Activated T-helper 2 cell treated with anti-CD3 and anti-CD28 coated beads, Interferon-gamma antibody, Interleukin-2, Interleukin-4, amounts not matched to agents 10 μg/mL and 5 μg/mL and 100 μg/mL, durations not matched to agents 14 hours and 24 hours and 36 hours (primary cell): ENCODE data around the gene CPLANE2. TPM values are rescaled to one million over a fixed set of nuclear protein-coding genes. Genes with fewer than 3 reads are reported as not detected.

Source experiments
- DNase-seq: peaks from one replicate; pipeline ENCODE4 v3.0.0; 2021; ENCODE audit warnings: low spot score
- H3K27ac Mint-ChIP-seq: one replicate; pipeline ENCODE4 v1.8.0; 2021; ENCODE audit warnings: mixed read lengths
- H3K27me3 Mint-ChIP-seq: one replicate; pipeline ENCODE4 v1.8.0; 2021; ENCODE audit warnings: low read depth, mixed read lengths
- H3K36me3 Mint-ChIP-seq: one replicate; pipeline ENCODE4 v1.8.0; 2021; ENCODE audit warnings: low read depth, mixed read lengths
- H3K4me1 Mint-ChIP-seq: one replicate; pipeline ENCODE4 v1.8.0; 2021; ENCODE audit warnings: low read depth, mixed read lengths
- H3K4me3 Mint-ChIP-seq: one replicate; pipeline ENCODE4 v1.8.0; 2021; ENCODE audit warnings: low read depth, mild to moderate bottlenecking, moderate library complexity, mixed read lengths
- H3K9me3 Mint-ChIP-seq: one replicate; pipeline ENCODE4 v1.8.0; 2021; ENCODE audit warnings: mixed read lengths
- intact Hi-C: fragments of 100-400 bp; cut with micrococcal nuclease; formaldehyde crosslinking; loops from one replicate; pipeline ENCODE4 v1.15.1; 2023
- total RNA-seq: library from RNA; stranded (reverse); gene quantifications from 2 replicates; pipeline ENCODE4 v1.2.3, GENCODE V29; 2022

The CPLANE2 gene
- total RNA-seq, 1 donor from 2014 or later = 3.2 TPM

DNA sequence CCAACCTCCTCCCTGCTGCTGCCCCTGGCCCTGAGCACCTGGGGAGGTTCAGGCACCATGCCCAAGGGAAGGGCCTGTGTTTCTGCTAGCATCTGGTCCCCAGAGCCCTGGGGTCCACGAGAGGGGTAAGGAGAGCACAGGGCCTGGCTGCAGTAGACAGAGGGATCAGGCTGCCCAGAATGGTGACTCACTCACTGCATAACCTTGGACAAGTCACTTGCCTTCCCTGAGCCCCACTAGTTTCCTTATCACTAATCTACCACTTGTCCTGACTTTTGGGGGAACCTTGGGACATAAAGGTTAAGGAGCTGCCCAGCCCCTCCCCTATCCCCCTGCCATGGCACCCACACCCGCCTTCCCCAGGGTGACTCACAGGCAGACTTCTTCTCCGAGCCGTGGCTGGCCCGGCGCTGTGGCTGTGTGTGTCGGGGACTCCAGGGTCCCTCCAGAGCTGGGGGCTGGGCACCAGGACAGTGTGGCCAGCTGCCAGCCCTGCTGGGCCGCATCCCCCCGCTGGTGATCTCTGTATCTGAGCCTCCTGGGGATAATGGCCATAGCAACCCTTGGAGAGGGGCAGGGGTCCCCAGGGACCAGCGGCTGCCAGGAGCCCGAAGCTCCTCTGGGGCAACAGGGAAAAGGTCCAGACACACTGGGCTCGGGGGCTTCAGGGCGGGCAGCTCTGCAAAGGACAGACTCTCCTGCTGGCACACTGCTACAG lies 28.6 kb downstream of the CPLANE2 start:
- no peak overlapping the region for H3K27ac Mint-ChIP-seq
- no peak for DNase-seq
- peaks cover 3% of the 10 kb centered on the region for H3K4me1 Mint-ChIP-seq
- no peaks in the 10 kb centered on the region for H3K27me3 Mint-ChIP-seq
- H3K9me3 Mint-ChIP-seq = no peaks in the 10 kb centered on the region
- intact Hi-C loops = no loop called here
- H3K4me3 Mint-ChIP-seq = no peak overlapping the region
- H3K36me3 Mint-ChIP-seq = no peaks in the 10 kb centered on the region

DNA sequence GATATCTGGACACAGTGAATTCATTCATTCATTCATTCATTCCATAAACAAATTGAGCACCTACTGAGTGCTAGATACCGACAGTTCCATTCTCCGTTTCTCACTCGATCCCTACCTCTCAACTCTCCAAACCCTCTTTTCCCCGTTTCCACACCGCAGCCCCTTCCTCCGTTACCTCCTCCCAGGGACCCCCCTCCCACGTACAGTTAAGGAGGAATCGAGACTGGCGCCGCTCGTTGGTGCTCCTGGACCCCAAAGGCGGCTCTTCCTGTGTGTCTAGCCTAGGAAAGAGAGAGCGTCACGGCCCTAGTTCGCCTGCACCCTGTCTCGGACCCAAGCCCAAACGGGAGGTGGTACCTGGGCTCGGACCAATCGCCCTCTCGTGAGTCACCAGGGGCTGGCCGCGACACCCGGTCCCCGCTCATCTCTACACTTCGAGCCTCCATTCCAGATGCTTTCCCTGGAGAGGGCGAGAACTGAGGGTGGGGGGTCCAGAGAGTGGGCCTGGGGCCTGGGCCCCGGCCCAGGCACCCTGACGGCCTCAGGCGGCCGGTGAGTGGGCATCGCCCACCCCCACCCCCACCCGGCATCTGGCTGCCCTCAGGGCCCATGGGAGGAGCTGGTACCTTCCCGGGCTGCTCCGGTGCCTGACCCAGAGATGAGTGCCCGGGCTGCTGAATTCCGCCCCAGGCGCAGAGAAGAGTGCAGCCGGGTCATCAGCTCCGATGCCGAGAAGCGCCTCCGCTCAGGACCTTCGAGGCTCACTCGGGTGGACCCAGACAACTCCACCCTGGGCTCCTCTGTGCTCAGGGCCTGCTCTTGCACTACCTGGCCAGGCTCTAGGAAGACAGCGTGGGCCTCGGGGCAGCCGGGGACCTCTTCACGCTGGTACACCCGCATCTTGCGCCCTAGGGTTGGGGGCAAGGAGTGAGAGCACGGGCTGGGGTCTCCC lies 29.4 kb downstream of the CPLANE2 start:
- H3K4me1 Mint-ChIP-seq = peaks cover 3% of the 10 kb centered on the region
- H3K4me3 Mint-ChIP-seq = peak overlapping the region; percentile 83
- no peak for DNase-seq
- H3K27ac Mint-ChIP-seq = peak overlapping the region; percentile 93
- intact Hi-C loops = loop anchor here (1.0 to 2.0 kb wide), 2 partner anchors 10 to 145 kb away; partner anchors contain the start of gene FBXO42
- H3K27me3 Mint-ChIP-seq = no peaks in the 10 kb centered on the region
- no peaks in the 10 kb centered on the region for H3K36me3 Mint-ChIP-seq
- H3K9me3 Mint-ChIP-seq = no peaks in the 10 kb centered on the region

DNA sequence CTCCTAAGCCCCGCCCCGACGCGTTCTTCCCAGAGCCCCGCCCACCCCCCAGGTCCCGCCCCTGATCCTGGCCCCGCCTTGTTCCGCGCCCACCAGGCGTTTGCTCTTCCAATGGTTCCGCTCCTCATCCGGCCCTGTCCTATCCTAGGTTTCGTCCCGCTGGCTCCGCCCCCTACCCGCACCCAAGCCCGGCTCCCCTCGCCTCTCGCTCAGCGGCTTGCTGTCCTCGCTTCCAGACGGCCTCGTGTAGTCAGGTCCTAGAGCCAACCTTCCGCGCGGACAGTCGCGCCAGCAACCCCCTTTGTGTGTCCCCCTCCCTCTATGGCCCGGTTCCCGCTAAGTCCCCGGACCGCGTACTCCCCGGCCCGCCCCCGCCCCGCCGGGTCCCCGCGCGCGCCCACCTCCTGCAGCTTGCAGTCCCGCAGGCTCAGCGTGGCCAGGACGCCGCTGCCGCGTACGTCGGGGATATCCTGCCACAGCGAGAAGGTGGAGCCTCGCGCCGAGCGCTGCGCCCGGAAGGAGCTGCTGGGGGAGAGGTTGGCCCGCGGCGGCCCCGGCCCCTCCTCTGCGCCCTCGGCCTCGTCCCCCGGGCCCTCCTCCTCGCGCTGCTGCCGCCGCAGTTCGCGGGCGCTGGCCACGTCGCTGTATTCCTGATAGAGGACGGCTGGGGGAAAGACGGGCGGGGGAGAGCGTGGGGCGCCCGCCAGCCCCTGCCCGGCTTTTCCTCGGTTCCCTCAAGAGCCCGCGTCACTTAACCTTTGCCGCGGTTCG lies 30.3 kb downstream of the CPLANE2 start:
- Mint-ChIP-seq H3K9me3 (no peaks in the 10 kb centered on the region), H3K27ac (peak overlapping the region; percentile 93), H3K4me3 (peak overlapping the region; percentile 83), H3K4me1 (peaks cover 3% of the 10 kb centered on the region), H3K27me3 (no peaks in the 10 kb centered on the region), H3K36me3 (no peaks in the 10 kb centered on the region)
- peak; percentile 93 for DNase-seq
- intact Hi-C loops = loop anchor here (1.0 to 2.0 kb wide), 4 partner anchors 11 to 161 kb away; partner anchors contain the start of genes CPLANE2, FBXO42 and SZRD1

GRCh38 chr1:16205891-16206546 lies 31.0 kb downstream of the CPLANE2 start:
- Mint-ChIP-seq H3K27me3 (no peaks in the 10 kb centered on the region), H3K36me3 (no peaks in the 10 kb centered on the region), H3K9me3 (no peaks in the 10 kb centered on the region), H3K4me3 (peak overlapping the region; percentile 83), H3K4me1 (peaks cover 3% of the 10 kb centered on the region), H3K27ac (peak overlapping the region; percentile 93)
- intact Hi-C loops = loop anchor here (1.0 to 2.0 kb wide), 3 partner anchors 31 to 161 kb away; partner anchors contain the start of genes CPLANE2, FBXO42 and SZRD1
- no peak for DNase-seq

DNA sequence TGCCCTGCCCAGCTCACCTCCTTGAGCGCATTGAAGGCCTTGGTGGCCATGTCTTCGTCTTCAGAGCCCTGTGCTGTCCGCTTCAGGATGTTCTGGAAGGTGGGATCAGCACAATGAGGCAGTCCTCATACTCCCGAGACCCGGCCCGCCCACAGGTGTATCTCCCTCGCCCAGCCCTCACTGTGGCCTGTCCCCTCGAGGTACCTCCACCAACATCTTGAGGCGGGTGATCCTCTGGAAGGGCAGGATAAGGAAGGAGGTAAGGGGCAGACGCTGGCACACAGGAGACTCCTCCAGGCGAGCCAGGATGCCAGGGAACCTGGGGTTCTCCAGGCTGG lies 31.7 kb downstream of the CPLANE2 start:
- H3K4me1 Mint-ChIP-seq = peaks cover 3% of the 10 kb centered on the region
- H3K9me3 Mint-ChIP-seq = no peaks in the 10 kb centered on the region
- no peaks in the 10 kb centered on the region for H3K27me3 Mint-ChIP-seq
- H3K27ac Mint-ChIP-seq = no peak overlapping the region
- no peak for DNase-seq
- no peak overlapping the region for H3K4me3 Mint-ChIP-seq
- no peaks in the 10 kb centered on the region for H3K36me3 Mint-ChIP-seq
- intact Hi-C loops = no loop called here

DNA sequence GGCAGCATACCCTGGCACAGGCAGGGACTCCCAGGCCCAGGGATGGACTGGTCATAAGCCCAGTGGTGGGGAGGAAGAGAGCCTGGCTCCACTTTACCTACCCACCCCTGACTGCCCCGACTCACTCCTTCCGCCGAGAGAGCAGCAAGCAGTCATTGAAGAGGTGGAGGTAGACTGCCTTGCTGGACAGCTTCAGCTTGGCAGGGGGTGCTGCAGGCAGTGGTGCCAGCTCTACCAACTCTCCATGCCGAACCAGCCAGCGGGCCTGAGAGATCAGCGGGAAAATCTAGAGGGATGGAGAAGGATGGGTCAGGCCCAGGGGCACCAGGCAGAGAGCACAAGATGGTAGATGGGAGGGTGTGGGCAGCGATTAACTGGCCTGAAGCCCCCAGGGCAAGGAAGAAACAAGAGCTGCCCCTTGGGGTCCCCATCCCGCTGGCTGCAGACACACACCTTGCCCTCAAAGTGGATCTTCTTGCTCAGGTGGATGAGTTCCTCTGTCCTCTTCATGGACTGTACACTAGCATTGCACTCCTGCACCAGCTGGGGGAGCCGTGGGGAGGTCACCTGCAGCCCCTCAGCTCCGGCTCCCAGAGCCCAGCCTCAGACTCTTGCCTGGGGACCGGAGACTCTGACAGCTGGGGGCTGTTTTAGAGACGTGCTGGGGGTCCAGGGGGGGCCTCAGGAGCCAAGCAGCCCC lies 32.2 kb downstream of the CPLANE2 start:
- intact Hi-C loops = no loop called here
- Mint-ChIP-seq H3K27ac (peak overlapping the region; percentile 47), H3K27me3 (no peaks in the 10 kb centered on the region), H3K4me3 (no peak overlapping the region), H3K4me1 (peaks cover 3% of the 10 kb centered on the region), H3K36me3 (no peaks in the 10 kb centered on the region), H3K9me3 (no peaks in the 10 kb centered on the region)
- no peak for DNase-seq

GRCh38 chr1:16204216-16204615 lies 32.8 kb downstream of the CPLANE2 start:
- Mint-ChIP-seq H3K4me1 (peaks cover 5% of the 10 kb centered on the region), H3K27me3 (no peaks in the 10 kb centered on the region), H3K9me3 (no peaks in the 10 kb centered on the region), H3K36me3 (no peaks in the 10 kb centered on the region), H3K27ac (no peak overlapping the region), H3K4me3 (no peak overlapping the region)
- DNase-seq = no peak
- intact Hi-C loops = no loop called here

- Mint-ChIP-seq H3K27ac (no peak overlapping the region), H3K4me1 (peaks cover 10% of the 10 kb centered on the region)
- intact Hi-C loops = no loop called here
Measured at GRCh38 chr1:16203550-16203949, 33.4 kb downstream of the CPLANE2 start.

DNA sequence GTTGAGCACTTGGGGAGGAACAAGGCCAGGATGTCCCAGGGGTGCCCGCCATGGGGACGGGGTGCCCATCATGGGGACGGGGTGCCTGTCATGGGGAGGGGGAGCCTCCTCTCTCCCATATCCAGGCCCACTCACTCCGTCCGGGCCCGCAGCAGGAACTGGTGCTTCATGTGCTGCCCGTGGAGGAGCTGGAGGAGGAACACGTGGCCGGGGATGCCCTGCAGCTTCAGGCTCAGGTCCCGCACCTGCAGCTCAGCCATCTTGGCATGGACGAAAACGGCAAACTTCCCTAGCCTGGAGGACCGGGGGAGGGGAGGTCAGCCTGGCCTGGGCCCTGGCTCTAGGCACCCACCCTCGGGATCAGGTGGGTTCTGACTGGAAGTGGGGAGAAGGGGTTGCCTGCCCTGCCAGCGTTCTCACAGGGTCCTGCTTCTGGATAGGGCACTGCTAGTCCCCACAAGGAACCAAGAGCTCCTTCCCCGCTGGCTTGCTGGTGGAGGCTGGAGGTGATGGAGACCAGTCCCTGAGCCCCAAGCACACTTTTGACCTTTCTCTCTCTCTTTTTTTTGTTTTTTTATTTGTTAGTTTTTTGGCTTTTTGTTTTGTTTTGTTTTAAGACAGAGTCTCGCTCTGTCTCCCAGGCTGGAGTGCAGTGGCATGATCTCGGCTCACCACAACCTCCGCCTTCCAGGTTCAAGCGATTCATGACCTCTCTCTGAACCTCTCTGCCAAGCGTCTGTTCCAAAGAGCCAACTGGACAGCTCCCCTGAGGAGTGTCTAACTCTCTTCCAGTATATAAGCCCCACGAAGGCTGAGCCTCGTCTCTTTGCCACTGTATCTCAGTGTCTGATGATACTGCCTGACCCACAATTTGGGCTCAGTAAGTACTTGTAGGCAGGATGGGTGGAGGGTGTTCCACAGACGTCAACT lies 34.4 kb downstream of the CPLANE2 start:
- Mint-ChIP-seq H3K4me3 (no peak overlapping the region), H3K9me3 (no peaks in the 10 kb centered on the region), H3K27ac (no peak overlapping the region), H3K27me3 (no peaks in the 10 kb centered on the region), H3K4me1 (peaks cover 11% of the 10 kb centered on the region), H3K36me3 (no peaks in the 10 kb centered on the region)
- no peak for DNase-seq
- intact Hi-C loops = no loop called here

More at GRCh38 chr1:16203550-16203949, 33.4 kb downstream of the CPLANE2 start:
- no peak for DNase-seq
- no peaks in the 10 kb centered on the region for H3K27me3 Mint-ChIP-seq
- no peaks in the 10 kb centered on the region for H3K9me3 Mint-ChIP-seq
- no peak overlapping the region for H3K4me3 Mint-ChIP-seq
- no peaks in the 10 kb centered on the region for H3K36me3 Mint-ChIP-seq

GRCh38 chr1:16199700-16200099 lies 37.3 kb downstream of the CPLANE2 start:
- intact Hi-C loops = no loop called here
- no peak overlapping the region for H3K27ac Mint-ChIP-seq
- no peaks in the 10 kb centered on the region for H3K9me3 Mint-ChIP-seq
- no peaks in the 10 kb centered on the region for H3K27me3 Mint-ChIP-seq
- peaks cover 8% of the 10 kb centered on the region for H3K4me1 Mint-ChIP-seq
- H3K4me3 Mint-ChIP-seq = no peak overlapping the region
- DNase-seq = no peak
- H3K36me3 Mint-ChIP-seq = no peaks in the 10 kb centered on the region

DNA sequence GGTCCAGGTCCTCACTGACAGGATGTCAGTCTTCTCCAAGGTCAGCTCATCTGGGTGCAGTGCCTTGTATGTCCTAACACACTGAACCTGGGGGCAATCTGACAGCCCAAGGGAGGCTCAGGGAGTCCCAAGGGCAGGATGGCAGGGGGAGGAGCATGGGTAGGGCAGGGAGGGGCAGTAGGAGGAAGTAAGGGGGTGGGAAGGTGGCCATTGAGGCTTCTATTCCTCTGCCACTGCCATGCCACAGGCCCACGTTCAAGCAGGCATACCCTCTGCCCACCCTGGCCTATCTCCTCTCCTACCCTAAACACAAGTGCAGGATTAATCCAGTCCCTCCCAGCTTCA lies 37.9 kb downstream of the CPLANE2 start:
- H3K4me1 Mint-ChIP-seq = peaks cover 8% of the 10 kb centered on the region
- no peak for DNase-seq
- H3K27ac Mint-ChIP-seq = no peak overlapping the region
- no peaks in the 10 kb centered on the region for H3K9me3 Mint-ChIP-seq
- intact Hi-C loops = no loop called here
- H3K4me3 Mint-ChIP-seq = no peak overlapping the region
- H3K36me3 Mint-ChIP-seq = no peaks in the 10 kb centered on the region
- peaks cover 3% of the 10 kb centered on the region for H3K27me3 Mint-ChIP-seq
